Stimulated activated CD8-positive, alpha-beta memory T cell treated with anti-CD3 and anti-CD28 coated beads, Interleukin-15, amount 100 ng/mL, for 48 hours (primary cell): Measurements from ENCODE around the gene ZIC4.

ENCODE experiments used
- DNase-seq, 2 donors: peaks; one replicate each; pipeline ENCODE4 v3.0.0-alpha.2; 2020; ENCODE audit warnings: low read depth in 2 of 2

Gene ZIC4

DNA sequence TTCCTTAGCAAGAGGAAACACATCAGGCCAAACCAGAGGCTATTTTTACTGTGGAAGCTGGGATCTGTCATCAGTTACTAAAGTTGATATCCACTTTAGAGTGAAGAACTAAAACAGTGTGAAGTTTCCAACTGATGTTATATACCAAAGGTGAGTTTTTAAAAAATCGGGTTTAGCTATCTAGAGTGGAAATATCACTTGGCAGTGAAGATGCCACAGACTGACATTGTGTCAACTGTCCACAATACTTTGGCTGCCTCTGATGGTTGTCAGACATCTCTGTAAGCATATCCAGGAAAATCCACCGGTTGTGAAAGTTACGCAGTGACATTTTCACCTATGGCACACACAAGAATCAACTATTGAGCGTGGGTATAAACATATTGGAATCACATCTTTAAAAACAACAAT, 12.0 kb upstream of the ZIC4 start:
- no peak for DNase-seq

DNA sequence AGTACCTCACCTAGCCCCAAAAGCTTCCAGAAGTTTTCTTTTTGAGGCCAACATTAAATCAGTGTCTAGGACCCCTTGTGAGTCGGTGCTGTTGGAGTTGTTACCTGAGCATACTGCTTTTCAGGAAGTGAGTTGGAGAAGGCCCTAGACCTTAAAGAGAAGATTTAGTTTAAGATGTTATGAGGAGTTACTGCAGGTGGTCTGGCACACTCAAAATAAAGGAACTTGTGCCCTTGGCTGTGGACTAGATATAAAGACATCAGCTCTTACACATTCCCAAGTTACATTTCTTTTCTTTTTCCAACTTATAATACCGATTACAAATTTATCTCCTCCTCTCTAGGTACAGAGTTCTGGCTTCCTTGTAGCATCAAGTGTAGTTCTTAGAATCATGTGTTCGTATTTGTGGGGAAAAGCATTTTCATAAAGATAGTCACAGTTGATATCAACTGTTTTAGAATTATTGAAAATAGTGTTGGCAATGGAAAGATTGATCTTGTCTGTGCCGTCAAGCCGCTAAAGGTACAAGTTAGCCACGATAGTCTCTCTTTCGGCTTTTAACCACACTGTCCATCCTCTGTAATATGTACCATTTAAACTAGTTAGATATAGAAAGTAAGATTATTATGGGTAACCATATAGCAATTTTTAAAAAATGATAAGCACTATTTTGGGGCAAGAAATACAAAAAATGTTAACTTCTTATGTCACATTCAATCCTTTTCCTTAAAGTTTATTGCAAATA, 11.4 kb upstream of the ZIC4 start:
- no peak for DNase-seq

- DNase-seq = no peak
These were observed 10.6 kb upstream of the ZIC4 start for GRCh38 chr3:147416931-147417330.

- DNase-seq = no peak
These were observed 9.5 kb upstream of the ZIC4 start for GRCh38 chr3:147415874-147416273.

DNA sequence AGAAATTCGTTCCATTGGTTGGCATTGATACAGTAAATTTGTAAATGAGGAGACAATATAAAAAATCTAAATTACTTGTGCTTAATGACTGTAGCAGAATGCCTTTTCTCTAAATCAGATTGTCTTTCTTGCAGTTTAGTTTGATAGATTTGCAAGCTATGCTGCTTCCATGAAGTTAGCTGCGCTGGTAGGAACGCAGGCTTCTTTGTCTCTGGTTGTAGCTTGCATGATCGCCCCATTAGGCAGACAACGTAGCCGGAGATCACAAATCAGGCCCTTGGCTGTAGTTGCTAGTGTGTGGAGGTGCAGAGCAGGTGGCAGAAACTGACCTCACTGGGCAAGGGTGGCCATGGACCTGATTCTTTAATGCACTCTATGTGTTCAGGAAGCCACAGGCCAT, 8.9 kb upstream of the ZIC4 start:
- no peak for DNase-seq

GRCh38 chr3:147414390-147415138, 8.2 kb upstream of the ZIC4 start:
- no peak for DNase-seq

GRCh38 chr3:147413686-147414389, 7.5 kb upstream of the ZIC4 start:
- no peak for DNase-seq

DNA sequence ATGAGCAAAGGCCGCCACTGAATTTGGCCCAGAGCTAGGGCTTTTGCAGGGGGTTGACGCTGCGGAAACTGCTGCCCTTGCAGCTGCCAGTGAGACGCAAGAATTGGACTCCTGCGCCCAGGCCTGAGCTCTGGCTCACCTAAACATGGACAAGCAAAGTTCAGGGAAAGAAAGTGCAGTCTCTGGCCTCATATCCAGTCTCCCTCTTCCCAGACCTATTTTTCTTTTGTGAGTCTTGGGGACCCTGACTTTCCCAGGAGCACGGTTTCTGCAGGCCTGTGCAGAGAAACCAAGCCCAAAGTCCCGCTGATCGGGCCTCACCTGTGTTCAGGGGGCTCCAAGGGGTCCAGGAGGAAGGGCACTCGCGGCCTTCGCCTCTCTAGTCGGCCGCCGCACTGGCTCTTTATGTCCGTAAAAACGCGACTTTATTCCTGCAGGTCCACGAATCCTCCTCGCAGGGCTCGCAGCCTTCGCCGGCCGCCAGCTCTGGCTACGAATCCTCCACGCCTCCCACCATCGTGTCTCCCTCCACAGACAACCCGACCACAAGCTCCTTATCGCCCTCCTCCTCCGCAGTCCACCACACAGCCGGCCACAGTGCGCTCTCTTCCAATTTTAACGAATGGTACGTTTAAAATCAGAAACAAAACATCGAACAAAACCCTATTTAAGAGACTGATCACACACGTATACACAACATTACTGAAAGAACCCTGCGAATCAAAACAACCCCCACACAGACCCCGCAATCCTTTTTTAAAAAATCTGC, 6.8 kb upstream of the ZIC4 start:
- no peak for DNase-seq

DNA sequence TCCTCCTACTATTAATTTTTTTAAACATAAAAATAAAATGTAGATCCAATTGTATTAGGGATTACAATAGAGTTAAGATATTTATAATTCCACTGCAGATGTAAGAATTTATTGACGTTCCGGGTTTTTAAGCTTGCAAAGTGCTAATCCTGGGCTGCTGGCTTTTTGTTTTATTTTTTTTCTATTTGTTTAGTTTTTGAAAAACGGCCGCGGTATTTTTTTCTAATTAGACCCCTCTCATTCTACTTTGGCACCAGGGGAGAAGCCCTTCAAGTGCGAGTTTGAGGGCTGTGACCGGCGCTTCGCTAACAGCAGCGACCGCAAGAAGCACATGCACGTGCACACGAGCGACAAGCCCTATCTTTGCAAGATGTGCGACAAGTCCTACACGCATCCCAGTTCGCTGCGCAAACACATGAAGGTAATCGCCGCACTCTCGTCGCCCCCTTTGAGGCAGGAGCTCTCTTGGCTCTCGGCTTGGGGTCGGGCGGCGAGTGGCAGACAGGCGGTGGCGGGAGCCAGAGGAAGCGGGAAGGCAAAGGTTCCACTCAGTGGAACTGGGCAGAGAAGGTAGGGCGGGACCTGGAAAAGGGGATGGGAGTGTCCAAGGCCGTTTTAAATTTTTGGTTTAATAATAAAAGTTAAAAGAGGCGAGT, 6.0 kb upstream of the ZIC4 start:
- no peak for DNase-seq

GRCh38 chr3:147411815-147412241, 5.5 kb upstream of the ZIC4 start:
- DNase-seq = no peak

GRCh38 chr3:147411238-147411814, 5.0 kb upstream of the ZIC4 start:
- no peak for DNase-seq

DNA sequence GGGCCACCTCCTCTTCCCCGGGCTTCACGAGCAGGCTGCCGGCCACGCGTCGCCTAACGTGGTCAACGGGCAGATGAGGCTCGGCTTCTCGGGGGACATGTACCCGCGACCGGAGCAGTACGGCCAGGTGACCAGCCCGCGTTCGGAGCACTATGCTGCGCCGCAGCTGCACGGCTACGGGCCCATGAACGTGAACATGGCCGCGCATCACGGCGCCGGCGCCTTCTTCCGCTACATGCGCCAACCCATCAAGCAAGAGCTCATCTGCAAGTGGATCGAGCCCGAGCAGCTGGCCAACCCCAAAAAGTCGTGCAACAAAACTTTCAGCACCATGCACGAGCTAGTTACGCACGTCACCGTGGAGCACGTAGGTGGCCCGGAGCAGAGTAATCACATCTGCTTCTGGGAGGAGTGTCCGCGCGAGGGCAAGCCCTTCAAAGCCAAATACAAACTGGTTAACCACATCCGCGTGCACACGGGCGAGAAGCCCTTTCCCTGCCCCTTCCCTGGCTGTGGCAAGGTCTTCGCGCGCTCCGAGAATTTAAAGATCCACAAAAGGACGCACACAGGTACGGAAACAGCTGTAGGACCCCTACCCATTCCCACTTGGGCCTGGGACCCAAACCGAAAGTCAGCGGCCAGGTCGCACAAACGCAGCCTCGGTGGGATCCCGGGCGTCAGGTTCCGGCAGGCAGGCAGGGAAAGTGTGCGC, 4.3 kb upstream of the ZIC4 start:
- DNase-seq = no peak

- no peak for DNase-seq
These were observed 3.8 kb upstream of the ZIC4 start for GRCh38 chr3:147410116-147410525.

DNA sequence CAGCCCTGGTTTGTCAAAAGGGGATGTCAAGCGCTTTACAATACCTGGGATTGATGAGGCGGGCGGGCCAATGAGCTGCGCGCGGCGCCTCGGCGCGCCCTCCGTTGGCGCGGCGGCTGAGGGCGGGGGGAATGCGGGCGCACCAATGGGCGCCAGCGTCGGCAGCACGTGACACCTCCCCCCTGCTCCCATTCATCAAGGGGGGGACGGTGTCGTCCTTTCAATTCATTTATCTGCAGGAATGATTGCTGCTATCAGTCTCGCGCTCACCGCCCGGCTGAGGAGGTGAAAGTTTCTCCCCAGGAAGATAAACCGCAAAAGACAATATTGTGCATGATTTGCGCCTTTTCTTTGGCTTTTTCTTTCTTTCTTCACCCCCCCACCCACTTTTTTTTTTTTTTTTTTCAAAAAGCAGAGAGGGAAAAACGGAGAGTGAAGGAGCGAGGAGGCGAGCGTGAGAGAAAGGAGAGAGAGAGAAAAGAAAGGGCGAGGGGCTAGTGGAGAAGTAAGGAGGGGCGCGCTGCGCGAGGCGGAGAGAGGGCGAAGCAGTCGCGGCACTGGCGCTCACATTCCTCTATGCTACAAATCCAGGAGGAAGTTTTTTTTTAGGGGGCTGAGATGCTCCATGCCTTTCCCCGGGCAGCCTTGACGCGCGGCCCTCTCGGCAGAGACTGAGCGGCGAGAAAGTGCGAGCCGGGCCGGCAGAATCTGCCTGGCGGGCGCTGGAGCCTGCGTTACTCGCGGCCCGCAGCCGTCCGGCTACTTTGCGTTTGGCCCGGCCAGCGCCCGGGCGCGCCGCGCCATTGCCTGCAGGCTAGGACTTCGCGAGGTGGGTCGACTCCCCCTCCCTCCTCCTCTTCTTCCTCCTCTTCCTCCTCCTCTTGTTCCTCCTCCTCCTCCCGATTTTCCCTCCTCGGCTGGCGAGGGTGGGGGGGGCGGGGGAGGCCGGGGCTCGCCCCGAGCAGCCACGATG, 3.1 kb upstream of the ZIC4 start, which contains the start of gene ZIC1:
TSS of gene ZIC1 (plus strand) at position 223 of the 973 bp plus-strand sequence. CDS start at position 971, 748 bp downstream.
- no peak for DNase-seq

DNA sequence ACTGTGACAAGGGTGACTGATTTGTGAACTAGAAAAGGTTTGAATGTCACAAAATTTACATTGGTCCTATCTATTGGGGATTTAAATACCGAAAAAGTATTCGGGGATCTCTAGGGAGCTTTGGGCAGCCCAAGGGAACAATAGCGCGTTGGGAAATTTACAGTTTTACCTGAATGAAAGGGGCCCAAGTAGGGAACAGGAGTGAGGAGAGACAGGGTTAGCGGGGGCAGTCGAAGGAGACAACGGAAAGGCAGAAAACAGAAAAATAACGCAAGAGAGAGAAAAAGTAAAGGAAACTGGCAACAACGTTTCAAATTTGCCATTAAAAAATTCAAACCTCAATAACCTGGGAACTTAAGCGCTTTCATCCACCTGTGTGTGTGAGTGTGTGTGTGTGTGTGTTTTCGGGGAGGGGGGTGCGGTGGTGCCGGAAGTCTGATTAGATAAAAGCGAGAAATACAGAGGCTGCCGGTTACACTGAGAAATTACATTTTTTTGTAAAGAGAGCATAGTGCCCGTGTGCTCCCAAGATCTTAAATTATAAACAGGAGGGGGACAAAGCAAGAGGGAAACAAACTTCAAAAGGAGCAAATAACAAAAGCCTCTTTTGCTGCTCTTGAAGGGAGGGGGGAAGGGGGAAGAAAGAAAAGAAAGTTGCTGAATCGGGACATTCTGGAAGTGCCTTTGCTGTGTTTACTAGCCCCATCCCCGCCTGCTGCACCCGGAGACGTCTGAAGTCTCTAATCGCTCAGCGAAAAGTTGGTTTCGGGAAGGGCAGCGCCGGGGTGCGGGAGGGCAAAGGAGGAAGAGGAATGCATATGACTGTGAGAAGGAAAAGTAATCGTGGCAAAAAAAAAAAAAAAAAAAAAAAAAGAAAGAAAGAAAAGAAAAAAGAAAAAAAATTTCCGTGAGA, 2.1 kb upstream of the ZIC4 start:
- DNase-seq = no peak

- no peak for DNase-seq
These were observed 1.3 kb upstream of the ZIC4 start for GRCh38 chr3:147407498-147408187.

DNA sequence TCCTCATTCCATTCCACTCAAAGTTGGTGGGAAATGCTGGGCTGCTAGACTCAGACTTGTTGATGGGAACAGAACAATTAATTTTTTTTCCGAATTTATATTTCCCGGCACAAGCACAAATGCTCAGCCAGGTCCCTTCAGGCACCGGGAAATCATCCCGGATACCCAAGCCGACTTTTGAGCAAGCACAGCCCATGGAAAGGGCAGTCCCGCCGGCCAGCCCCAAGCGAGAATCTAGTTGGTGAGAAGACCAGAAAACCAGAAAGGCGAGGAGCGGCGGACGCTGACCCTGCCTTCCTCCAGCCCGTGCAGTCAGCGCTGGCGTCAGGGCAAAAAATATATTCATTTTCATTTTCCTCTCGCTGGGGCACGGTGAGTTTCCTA, 763 bp upstream of the ZIC4 start:
- DNase-seq = no peak
